ENCODE measurements around the gene CSNK2A1.
"Not testable (repeated sequence)": the region's sequence is repeated elsewhere in the genome, so short reads cannot be mapped to it uniquely, and the experiment has no call there.

CSNK2A1 gene

DNA sequence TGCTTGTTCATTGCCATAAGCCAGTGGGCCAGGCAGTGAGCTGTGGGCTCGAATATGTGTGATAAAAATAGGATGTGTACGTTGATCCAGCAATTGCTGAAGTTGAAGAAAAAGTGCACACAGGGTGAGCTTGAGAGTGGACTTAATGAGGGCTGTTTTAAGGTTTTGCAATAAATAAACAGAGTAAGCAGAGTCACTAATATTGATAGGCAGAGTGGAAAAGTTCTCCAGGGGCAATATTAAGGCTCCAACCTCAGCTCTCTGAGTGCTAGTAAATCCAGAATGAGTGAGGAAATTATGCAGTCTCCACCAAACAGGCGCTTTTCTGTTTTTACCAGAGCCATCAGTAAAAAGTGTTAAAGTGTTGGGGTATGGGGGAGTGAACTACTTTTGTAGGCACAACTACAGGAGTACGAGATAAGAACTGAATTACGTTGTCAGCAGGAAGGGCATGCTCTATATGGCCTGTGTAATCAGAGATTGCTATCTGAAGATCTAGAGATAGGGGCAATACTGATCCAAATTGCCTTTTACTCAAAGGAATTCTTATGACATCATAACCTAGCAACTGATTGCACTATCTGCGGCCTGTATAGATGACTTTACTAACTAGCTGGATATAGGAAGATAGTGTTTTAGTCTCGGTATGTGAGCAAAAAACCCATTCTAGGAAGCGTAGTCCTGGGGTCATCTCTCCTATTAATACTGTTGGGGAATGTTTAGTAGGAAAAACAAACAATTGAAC is 73.7 kb downstream of the CSNK2A1 start:
- H3K4me1 ChIP-seq (ENCODE audit: control insufficient read depth, insufficient read depth, low read length) = no peaks in the 10 kb centered on the region; the same call in 1 of the 2 replicates
- peaks cover 42% of the 10 kb centered on the region for H3K9me3 ChIP-seq (ENCODE audit: control insufficient read depth, insufficient read depth, low read depth, low read length)
- peaks cover 14% of the 10 kb centered on the region; the same call in 1 of the 2 replicates for H3K36me3 ChIP-seq (ENCODE audit: control insufficient read depth, insufficient read depth, low read length)

DNA sequence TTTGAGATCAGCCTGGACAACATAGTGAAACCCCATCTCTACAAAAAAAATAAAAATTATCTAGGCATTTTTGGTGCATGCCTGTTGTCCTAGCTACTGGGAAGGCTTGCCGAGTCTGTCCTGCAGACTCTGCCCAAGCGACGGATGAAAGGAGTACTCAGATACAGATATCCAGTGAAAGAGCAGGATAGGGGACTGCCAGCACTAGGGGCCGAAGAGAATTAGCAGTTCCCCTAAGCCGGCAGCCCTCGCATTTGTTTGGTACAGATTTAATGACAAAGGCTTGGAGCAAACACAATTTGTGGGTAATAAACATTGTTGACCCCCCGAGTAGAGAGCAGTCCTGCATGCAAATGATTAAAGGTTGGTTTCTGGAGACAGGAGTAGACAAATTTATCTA is 75.8 kb downstream of the CSNK2A1 start:
- Histone ChIP-seq H3K36me3 (ENCODE audit: control insufficient read depth, insufficient read depth, low read length) (no peaks in the 10 kb centered on the region), H3K9me3 (ENCODE audit: control insufficient read depth, insufficient read depth, low read depth, low read length) (peaks cover 33% of the 10 kb centered on the region), H3K27ac (ENCODE audit: low read depth, low read length) (no peak overlapping the region), H3K27me3 (ENCODE audit: control insufficient read depth, insufficient read depth, low read length) (peaks cover 18% of the 10 kb centered on the region; the same call in 1 of the 2 replicates), H3K4me1 (ENCODE audit: control insufficient read depth, insufficient read depth, low read length) (no peaks in the 10 kb centered on the region; the same call in 1 of the 2 replicates), H3K9ac (ENCODE audit: low read length) (no peak overlapping the region), H3K4me3 (ENCODE audit: low read depth, low read length) (no peak overlapping the region)

More for the DNA sequence above, 73.7 kb downstream of the CSNK2A1 start:
- Histone ChIP-seq H3K4me3 (ENCODE audit: low read depth, low read length) (no peak overlapping the region), H3K27ac (ENCODE audit: low read depth, low read length) (no peak overlapping the region), H3K27me3 (ENCODE audit: control insufficient read depth, insufficient read depth, low read length) (no peaks in the 10 kb centered on the region), H3K9ac (ENCODE audit: low read length) (no peak overlapping the region)

DNA sequence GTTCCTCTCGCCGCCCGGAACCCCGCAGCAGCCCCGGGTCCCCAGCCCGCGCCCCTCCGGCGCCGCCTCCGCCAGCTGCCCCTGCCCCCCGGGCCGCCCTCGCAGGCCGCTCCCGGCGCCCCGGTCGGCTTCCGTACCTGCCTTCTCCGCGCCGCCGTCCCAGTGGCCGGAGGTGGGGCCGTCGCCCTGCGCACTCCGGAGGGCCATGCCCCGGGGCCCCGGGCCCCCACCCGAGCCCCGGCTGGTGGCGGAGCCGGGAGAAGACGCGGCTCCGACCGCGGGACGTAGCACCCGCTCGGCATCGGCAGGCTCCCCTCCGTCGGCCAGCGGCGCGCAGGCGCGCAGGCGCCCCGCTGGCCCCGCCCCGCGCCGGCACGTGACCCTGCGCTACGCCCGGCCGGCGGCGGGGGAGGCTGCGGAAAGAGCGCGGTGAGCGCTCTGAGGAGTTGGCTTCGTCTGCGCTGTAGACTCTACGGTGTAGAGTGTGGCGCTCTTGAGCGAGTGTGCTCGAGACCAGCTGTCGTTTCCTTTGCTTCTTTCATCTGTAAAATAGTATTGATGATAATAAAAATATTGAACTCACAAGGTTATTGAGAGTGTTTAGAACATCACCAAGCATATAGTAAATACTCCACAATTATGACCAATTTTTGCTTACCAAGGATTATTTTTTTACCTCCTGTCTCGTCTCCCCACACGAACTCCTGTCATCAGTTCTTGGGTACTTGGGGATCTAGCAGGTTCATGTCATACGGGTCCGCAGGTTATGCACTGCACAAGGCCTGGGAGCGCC is 81.2 kb downstream of the CSNK2A1 start, which contains the start of gene TBC1D20:
TSS of gene TBC1D20 (minus strand) at position 335 of the 793 bp plus-strand sequence. CDS start at position 207, 128 bp downstream.
- no peaks in the 10 kb centered on the region for H3K36me3 ChIP-seq (ENCODE audit: control insufficient read depth, insufficient read depth, low read length)
- H3K9me3 ChIP-seq (ENCODE audit: control insufficient read depth, insufficient read depth, low read depth, low read length) = peaks cover 3% of the 10 kb centered on the region; the same call in 1 of the 2 replicates
- H3K4me3 ChIP-seq (ENCODE audit: low read depth, low read length) = peak within 1 kb of the TSS; percentile 69
- H3K4me1 ChIP-seq (ENCODE audit: control insufficient read depth, insufficient read depth, low read length) = no peaks in the 10 kb centered on the region; the same call in 1 of the 2 replicates
- H3K27ac ChIP-seq (ENCODE audit: low read depth, low read length) = no peak within 1 kb of the TSS
- H3K9ac ChIP-seq (ENCODE audit: low read length) = peak within 1 kb of the TSS; percentile 72
- H3K27me3 ChIP-seq (ENCODE audit: control insufficient read depth, insufficient read depth, low read length) = peaks cover 18% of the 10 kb centered on the region

DNA sequence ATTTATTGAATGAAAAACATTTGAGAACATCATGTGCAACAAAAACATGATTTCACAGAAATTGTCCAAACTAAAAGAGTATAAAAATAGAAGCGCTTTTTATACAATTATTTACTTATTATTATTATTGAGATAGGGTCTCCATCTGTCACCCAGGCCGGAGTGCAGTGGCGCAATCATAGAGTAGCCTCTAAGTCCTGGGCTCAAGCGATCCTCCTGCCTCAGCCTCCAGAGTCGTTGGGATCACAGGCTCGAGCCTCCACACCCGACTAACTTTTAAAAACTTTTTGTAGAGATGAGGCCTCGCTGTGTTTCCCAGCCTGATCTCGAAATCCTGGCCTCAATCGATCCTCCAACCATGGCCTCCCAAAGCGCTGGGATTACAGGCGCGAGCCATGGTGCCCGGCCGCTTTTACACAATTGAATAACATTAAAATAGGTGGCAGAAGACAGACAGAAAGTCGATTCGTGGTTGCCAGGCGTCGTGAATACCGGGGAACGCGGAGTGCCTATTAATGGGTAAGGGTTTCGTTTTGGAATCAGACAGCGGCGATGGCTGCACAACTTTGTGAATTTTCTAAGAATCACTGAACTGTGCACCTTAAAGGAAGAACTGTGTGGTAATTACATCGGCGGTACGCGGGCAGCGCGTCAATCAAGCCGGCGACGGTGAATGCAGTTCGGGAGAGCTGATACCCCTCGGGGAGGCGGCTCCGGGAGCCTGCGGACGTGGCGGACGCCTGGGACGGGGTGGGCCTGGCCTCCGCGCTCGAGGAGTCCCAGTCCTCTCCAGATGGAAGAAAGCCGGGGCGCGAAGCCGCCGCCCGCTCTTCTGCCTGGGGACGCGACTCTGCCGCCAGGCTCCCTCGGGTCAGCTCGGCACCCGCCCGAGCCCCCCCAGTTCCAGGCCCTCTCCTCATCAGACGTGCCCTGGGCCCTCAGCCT is 82.1 kb downstream of the CSNK2A1 start:
- Histone ChIP-seq H3K27me3 (ENCODE audit: control insufficient read depth, insufficient read depth, low read length) (peaks cover 18% of the 10 kb centered on the region), H3K36me3 (ENCODE audit: control insufficient read depth, insufficient read depth, low read length) (no peaks in the 10 kb centered on the region), H3K9me3 (ENCODE audit: control insufficient read depth, insufficient read depth, low read depth, low read length) (no peaks in the 10 kb centered on the region), H3K4me1 (ENCODE audit: control insufficient read depth, insufficient read depth, low read length) (no peaks in the 10 kb centered on the region), H3K27ac (ENCODE audit: low read depth, low read length) (no peak overlapping the region), H3K9ac (ENCODE audit: low read length) (peak overlapping the region; percentile 72), H3K4me3 (ENCODE audit: low read depth, low read length) (peak overlapping the region; percentile 69)

DNA sequence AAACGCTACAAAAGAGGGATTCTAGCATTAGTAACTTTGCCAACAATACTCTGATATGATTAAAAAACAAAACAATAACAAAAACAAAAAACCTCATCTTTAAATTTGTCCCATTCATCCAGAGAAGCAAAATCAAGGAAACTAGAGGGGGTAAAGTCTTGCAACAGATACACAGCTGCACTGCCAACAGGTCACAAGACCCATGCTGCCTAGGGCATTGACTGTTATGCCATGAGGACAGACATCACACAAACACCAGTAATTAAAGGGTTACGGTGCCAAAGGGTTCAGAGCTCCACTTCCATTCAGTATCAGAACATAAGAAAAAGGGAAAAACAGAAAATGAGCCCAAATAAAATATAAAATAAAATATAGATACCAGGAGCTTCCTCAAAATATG is 82.9 kb downstream of the CSNK2A1 start:
- Histone ChIP-seq H3K9ac (ENCODE audit: low read length) (no peak overlapping the region), H3K9me3 (ENCODE audit: control insufficient read depth, insufficient read depth, low read depth, low read length) (no peaks in the 10 kb centered on the region), H3K4me1 (ENCODE audit: control insufficient read depth, insufficient read depth, low read length) (no peaks in the 10 kb centered on the region), H3K36me3 (ENCODE audit: control insufficient read depth, insufficient read depth, low read length) (no peaks in the 10 kb centered on the region), H3K27ac (ENCODE audit: low read depth, low read length) (no peak overlapping the region), H3K4me3 (ENCODE audit: low read depth, low read length) (no peak overlapping the region; the same call in 1 of the 2 replicates), H3K27me3 (ENCODE audit: control insufficient read depth, insufficient read depth, low read length) (peaks cover 18% of the 10 kb centered on the region)

DNA sequence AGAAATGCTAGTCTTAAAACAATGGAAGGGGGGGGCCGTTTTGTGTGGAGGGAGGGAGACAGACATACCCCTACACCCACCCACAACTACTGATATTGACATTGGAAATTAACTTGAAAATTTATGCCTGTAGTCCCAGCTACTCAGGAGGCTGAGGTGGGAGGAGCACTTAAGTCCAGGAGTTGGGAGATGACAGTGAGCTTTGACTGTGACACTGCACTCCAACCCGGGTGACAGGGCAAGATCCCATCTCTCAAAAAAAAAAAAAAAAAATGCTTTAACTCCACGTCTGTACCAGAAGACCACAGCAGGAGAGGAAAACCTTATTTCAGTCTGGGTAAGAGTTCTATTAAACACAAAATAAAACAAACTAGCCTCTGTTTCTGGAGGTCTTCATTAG is 83.4 kb downstream of the CSNK2A1 start:
- Histone ChIP-seq H3K4me3 (ENCODE audit: low read depth, low read length) (no peak overlapping the region; the same call in 1 of the 2 replicates), H3K9me3 (ENCODE audit: control insufficient read depth, insufficient read depth, low read depth, low read length) (no peaks in the 10 kb centered on the region), H3K9ac (ENCODE audit: low read length) (no peak overlapping the region), H3K4me1 (ENCODE audit: control insufficient read depth, insufficient read depth, low read length) (no peaks in the 10 kb centered on the region), H3K36me3 (ENCODE audit: control insufficient read depth, insufficient read depth, low read length) (no peaks in the 10 kb centered on the region), H3K27me3 (ENCODE audit: control insufficient read depth, insufficient read depth, low read length) (peaks cover 18% of the 10 kb centered on the region), H3K27ac (ENCODE audit: low read depth, low read length) (no peak overlapping the region)

DNA sequence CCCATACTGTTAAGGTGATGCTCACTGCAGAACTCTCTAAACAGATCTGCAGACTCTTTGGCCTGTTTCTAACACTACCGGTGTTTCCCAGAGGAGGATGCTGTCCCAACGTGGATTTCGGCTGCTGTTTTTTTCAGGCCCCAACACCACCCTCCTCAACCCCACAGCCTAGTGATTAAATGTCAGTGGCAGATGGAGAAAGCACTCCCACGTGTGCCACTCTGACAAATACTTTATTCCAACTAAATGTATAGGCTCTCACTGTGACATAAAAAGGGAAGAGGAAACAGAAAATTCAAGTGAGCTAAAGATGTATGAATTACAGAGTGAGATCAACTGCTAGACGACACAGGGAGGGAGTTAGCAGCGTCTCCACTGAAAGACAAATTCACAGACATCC is 84.8 kb downstream of the CSNK2A1 start:
- no peaks in the 10 kb centered on the region for H3K4me1 ChIP-seq (ENCODE audit: control insufficient read depth, insufficient read depth, low read length)
- H3K9me3 ChIP-seq (ENCODE audit: control insufficient read depth, insufficient read depth, low read depth, low read length) = no peaks in the 10 kb centered on the region
- no peak overlapping the region for H3K4me3 ChIP-seq (ENCODE audit: low read depth, low read length)
- H3K27me3 ChIP-seq (ENCODE audit: control insufficient read depth, insufficient read depth, low read length) = peaks cover 10% of the 10 kb centered on the region; the same call in 1 of the 2 replicates
- no peak overlapping the region for H3K27ac ChIP-seq (ENCODE audit: low read depth, low read length)
- no peaks in the 10 kb centered on the region for H3K36me3 ChIP-seq (ENCODE audit: control insufficient read depth, insufficient read depth, low read length)
- H3K9ac ChIP-seq (ENCODE audit: low read length) = no peak overlapping the region

DNA sequence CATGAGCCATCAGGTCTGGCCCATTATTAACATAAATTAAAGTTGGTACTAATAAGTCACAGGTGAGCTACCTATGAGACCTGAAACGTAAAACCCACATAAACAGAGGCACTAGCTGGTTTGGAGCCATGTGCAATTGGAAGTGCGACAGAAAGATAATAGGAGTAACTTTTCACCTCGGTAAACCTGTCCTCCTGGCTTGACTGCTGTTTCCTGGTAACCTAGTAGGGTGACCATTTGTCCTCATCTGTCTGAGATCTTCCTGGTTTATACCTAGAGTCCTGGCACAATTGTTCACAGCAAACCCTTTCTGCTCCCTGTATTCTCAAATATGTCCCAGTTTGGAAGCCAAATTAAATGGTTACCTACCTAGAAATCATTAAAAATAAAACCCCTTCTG is 88.6 kb downstream of the CSNK2A1 start:
- Histone ChIP-seq H3K36me3 (ENCODE audit: control insufficient read depth, insufficient read depth, low read length) (no peaks in the 10 kb centered on the region), H3K4me3 (ENCODE audit: low read depth, low read length) (no peak overlapping the region)

DNA sequence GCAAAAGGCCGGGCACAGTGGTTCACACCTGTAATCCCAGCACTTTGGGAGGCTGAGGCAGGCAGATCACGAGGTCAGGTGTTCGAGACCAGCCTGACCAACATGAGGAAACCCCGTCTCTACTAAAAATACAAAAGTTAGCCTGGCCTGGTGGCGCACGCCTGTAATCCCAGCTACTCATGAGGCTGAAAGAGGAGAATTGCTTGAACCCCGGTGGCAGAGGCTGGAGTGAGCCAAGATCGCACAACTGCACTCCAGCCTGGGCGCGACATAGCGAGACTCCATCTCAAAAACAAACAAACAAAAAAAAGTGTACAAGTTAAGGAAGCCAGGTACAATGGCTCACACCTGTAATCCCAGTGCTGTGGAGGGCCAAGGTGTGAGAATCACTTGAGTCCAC is 91.6 kb downstream of the CSNK2A1 start:
- not testable (repeated sequence) for H3K4me3 ChIP-seq (ENCODE audit: low read depth, low read length); H3K27me3 ChIP-seq (ENCODE audit: control insufficient read depth, insufficient read depth, low read length); H3K9ac ChIP-seq (ENCODE audit: low read length); H3K4me1 ChIP-seq (ENCODE audit: control insufficient read depth, insufficient read depth, low read length); H3K36me3 ChIP-seq (ENCODE audit: control insufficient read depth, insufficient read depth, low read length); H3K27ac ChIP-seq (ENCODE audit: low read depth, low read length); H3K9me3 ChIP-seq (ENCODE audit: control insufficient read depth, insufficient read depth, low read depth, low read length)

More for the DNA sequence above, 88.6 kb downstream of the CSNK2A1 start:
- no peak overlapping the region for H3K27ac ChIP-seq (ENCODE audit: low read depth, low read length)
- H3K27me3 ChIP-seq (ENCODE audit: control insufficient read depth, insufficient read depth, low read length) = no peaks in the 10 kb centered on the region
- no peaks in the 10 kb centered on the region for H3K4me1 ChIP-seq (ENCODE audit: control insufficient read depth, insufficient read depth, low read length)
- H3K9ac ChIP-seq (ENCODE audit: low read length) = no peak overlapping the region
- no peaks in the 10 kb centered on the region for H3K9me3 ChIP-seq (ENCODE audit: control insufficient read depth, insufficient read depth, low read depth, low read length)

DNA sequence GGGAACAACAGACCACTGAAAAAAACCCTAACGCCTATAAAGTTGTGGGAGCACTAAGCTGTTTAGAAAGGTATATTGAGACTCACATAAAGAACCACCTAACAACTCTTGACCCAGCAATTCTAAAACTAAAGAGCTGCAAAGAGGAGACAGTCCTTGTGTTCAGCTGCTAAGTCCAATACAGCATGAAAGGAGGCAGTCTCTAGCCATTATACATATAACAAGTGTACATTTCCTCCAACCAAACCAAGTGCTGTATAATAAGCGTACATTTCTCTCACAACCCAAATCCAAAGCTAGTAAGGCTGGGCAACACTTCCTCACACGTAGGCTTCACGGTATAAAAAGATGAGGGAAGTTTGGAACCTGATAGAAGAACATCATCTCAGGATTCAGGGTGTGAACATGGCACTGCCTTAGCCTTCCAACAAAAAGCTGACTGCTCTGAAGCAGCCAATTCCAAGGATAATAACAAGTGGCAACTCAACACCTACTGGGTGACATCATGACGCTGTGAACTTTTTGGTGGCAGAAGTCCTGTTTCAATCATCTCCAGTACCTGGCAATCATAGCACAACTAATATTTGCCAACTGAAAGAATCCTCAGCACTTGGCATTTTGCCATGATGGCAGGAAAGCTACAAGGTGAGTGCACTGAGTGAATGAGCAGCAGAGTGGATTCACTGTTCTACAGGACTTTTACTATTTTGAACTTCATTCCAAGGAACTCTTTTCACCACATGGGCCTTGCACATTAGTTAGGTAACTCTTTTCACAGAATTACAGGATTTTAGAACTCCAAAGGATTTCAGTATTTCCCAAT is 97.9 kb downstream of the CSNK2A1 start:
- no peak overlapping the region for H3K27ac ChIP-seq (ENCODE audit: low read depth, low read length)
- H3K9me3 ChIP-seq (ENCODE audit: control insufficient read depth, insufficient read depth, low read depth, low read length) = no peaks in the 10 kb centered on the region
- H3K36me3 ChIP-seq (ENCODE audit: control insufficient read depth, insufficient read depth, low read length) = peaks cover 57% of the 10 kb centered on the region
- no peak overlapping the region for H3K9ac ChIP-seq (ENCODE audit: low read length)
- H3K4me3 ChIP-seq (ENCODE audit: low read depth, low read length) = no peak overlapping the region
- H3K4me1 ChIP-seq (ENCODE audit: control insufficient read depth, insufficient read depth, low read length) = peaks cover 5% of the 10 kb centered on the region; the same call in 1 of the 2 replicates
- no peaks in the 10 kb centered on the region for H3K27me3 ChIP-seq (ENCODE audit: control insufficient read depth, insufficient read depth, low read length)
